Stimulated activated CD8-positive, alpha-beta memory T cell treated with anti-CD3 and anti-CD28 coated beads, Interleukin-12 subunit alpha, Interleukin-12 subunit beta, amount 100 ng/mL, for 24 hours (primary cell): ENCODE measurements around the gene ACADVL.
A peak's percentile ranks its signal among the peaks of the same experiment; 100 is the strongest.

ENCODE experiments used
- DNase-seq: peaks from one replicate; pipeline ENCODE4 v3.0.0-alpha.2; 2020; ENCODE audit errors: extremely low read depth

ACADVL gene

DNA sequence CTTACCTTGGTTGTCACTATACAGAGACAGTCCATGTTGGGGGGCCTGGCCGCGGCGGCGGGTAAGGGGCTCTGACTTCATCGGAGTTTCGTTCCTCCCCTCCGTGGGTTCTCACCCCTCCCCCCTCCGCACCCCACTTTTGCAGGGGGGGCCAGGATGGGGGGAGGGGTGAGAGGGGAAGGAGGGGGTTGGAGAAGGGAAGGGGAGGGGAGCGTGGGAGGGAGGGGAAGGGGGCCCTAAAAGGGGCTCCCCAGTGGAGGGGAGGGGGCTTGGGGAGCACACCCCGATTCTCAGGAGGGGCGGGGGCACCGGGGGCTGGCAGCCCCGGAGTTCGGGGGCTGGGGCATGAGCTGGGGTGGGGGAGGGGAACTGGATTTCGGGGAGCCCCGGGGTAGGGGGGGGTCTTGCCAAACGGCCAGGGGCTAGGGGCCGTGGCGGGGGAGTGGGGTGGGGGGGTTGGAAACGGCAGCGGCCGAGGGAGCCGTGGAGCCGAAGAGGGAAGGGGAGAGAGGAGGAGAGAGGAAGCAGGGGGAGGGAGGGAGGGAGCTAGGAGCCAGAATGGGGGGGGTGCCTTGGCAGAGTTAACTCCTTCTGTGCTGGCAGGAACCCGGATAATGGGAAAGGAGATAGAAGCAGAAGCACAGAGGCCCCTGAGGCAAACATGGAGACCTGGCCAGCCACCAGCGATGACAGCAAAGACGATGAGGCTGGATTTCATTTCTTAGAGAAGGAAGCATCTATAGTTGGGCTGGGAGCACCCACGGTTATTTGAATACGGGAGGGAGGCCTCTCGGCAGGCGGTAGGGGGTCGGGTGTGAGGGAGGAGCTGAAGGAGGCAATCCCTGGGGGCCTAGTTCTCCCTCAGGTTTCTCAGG, 2.4 kb upstream of the ACADVL start:
- DNase-seq = no peak

DNA sequence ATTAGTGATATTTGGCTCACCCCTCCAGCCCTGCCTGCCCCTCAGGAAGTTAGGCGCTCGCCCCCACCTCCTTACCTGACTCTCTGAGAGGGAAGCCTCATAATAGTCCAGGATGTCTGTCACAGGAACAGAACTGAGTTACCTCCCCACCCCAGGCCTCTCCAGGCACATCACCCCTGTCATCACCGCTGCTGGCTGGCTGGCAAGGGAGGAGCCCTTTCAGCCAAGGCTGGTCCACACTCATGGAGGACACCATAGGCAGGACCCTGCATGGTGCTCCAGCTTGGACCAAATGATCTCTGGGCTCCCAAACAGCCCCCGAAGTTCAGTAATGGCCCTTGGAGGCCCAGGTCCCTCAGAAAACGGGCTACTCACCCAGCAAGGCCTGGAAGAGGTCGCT, 1.6 kb upstream of the ACADVL start:
- no peak for DNase-seq

DNA sequence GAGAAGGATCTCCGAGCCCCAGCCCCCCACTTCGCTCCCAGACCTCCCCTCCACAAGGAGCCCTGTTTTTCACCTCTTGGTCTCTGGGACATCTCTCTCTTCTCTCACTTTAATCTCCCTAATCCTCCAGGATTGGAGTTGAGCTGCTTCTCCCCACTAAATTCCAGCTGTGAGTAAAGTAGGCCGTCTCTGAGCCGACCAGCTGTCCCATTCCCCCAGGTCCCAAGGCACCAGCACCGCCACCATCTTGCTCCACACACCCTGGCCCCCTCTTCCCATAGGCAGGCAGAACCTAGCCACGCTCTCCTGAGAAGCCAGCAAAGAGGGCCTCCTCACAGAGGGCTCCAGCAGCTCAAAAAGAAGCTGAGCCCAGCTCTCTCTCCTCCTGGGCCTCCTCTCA, 980 bp upstream of the ACADVL start:
- DNase-seq = no peak

DNA sequence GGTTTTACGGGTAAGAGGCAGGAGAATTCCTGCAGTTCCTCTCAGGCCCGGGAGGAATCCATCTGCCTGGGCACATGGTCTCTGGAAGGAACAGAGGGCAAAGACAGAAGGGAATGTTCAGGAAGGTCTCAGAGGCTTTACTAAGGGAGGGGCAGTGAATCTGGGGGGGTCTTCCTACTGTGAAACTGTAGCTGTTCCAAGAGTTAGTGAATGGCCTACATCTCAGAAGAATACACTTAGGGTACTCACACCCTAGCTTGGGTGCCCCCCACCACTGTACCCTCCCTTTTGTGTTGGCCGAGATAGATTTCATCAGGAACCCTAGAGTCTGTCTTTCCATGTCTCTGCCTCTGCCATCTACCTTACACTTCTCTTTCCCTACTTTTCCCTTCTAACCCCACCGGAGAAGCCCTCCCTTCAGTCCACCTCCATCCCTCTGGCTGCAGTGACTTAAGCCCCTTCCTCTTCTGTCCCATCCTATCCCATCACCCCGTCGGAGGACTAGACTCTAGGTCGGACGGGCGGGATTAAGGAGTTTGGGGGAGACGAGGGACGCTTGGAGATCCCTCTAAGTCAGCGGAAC, 418 bp upstream of the ACADVL start:
- no peak for DNase-seq

DNA sequence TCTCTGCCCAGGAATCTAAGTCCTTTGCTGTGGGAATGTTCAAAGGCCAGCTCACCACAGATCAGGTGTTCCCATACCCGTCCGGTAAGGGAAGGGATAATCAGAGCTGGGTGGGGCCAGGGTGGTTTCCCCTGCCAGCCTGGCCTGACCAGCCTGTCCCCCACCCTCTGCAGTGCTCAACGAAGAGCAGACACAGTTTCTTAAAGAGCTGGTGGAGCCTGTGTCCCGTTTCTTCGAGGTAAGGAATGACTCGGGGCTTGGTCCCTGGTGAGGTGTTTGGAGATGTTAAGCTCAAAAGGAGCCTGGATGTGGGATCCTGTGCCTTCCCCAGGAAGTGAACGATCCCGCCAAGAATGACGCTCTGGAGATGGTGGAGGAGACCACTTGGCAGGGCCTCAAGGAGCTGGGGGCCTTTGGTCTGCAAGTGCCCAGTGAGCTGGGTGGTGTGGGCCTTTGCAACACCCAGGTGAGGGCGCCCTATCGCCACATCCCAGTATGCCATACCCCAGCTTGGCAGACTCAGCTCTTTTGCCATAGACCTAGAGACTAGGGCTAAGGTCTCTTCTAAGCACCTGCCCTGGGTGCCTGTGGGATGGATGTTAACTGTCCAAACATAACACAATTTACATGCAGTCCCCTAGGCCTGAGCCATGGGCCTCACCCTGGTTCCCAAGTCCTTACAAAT, 997 bp downstream of the ACADVL start:
- DNase-seq = no peak

DNA sequence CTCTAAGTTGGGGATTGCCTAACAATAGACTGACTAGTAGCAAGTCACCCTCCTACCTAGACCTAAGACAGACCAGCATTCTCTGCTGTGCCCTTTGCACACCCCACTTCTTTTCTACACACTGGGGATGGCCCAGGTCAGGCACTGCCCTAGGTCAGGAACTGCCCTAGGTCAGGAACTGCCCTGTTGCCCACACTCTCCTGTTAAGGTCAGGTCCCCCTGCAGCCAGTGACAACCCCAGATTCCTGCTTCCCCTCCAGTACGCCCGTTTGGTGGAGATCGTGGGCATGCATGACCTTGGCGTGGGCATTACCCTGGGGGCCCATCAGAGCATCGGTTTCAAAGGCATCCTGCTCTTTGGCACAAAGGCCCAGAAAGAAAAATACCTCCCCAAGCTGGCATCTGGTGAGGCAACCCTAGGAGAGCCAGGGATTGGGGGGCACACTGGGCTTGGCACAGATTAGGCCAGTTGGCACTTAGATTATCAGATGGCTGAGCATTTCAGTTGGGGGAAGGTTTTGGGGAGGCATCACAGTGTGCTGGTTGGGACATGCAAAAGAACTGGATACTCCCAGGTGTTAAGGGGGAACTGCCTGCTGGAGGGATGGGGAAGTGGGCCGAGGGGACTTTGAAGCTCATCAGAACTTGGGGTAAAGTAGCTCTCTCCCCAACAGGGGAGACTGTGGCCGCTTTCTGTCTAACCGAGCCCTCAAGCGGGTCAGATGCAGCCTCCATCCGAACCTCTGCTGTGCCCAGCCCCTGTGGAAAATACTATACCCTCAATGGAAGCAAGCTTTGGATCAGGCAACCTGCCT, 1.7 kb downstream of the ACADVL start:
- no peak for DNase-seq

DNA sequence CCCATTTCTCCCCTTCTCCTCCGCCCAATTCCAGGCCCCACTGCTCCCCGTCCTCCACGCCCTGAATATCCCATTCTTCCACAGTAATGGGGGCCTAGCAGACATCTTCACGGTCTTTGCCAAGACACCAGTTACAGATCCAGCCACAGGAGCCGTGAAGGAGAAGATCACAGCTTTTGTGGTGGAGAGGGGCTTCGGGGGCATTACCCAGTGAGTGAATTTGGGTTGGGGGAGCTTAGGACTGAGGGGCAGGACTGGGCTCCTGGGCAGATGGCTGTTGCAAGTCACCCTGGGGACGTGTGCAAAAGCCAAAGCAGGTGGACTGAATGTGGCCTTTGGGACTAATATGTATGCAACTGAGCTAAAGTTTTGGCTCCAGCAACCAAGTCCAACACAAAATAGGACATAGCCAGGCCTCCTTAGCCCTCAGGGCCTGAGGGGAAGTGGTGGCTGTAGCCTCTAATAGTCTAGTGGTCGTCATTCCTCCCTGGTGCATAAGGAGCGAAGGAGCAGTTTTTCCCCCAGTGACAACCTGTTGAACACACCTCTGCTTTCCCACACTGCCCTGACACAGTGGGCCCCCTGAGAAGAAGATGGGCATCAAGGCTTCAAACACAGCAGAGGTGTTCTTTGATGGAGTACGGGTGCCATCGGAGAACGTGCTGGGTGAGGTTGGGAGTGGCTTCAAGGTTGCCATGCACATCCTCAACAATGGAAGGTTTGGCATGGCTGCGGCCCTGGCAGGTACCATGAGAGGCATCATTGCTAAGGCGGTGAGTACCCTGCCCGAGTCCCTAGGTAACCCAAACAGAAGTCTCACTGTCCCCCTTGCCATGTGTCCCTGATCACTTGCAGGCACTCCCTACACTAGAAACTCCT, 2.6 kb downstream of the ACADVL start:
- DNase-seq = no peak

DNA sequence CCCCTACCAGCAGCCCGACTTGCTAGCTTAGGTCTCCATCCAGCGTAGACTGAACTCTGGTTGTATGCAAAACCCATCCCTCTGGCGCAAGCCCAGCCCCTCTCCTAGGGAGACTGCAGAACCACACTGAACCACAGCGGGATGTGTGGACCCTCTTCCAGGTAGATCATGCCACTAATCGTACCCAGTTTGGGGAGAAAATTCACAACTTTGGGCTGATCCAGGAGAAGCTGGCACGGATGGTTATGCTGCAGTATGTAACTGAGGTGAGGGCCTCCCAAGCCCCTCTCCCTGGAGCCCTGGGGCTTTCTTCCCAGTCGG, 3.2 kb downstream of the ACADVL start:
- DNase-seq = no peak

DNA sequence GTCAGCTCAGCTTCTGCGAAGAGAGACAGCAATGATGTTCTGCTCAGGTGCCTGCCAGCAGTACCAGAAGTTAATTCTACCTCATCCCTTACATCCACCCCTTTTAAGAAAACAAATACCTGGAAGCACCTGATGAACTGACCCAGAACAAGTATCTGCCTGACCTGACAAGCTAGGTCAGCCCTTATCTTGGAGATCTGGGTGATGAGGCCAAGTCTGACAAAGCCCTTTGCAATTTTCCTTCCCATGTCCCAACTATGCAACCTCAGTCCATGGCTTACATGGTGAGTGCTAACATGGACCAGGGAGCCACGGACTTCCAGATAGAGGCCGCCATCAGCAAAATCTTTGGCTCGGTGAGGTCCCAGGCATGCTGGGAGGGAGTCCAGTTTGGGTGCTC, 3.6 kb downstream of the ACADVL start:
- DNase-seq = no peak

DNA sequence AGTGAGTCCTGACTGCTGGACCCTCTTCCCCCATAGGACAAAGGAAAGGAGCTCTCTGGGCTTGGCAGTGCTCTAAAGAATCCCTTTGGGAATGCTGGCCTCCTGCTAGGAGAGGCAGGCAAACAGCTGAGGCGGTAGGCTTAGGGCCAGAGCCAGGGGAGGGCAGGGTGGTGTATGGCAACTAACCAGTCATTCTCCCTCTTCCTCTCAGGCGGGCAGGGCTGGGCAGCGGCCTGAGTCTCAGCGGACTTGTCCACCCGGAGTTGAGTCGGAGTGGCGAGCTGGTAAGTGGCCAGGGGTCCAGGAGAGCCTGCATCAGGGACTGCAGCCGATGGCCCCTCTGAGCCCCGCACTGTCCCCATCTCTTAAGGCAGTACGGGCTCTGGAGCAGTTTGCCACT, 4.4 kb downstream of the ACADVL start:
- no peak for DNase-seq

DNA sequence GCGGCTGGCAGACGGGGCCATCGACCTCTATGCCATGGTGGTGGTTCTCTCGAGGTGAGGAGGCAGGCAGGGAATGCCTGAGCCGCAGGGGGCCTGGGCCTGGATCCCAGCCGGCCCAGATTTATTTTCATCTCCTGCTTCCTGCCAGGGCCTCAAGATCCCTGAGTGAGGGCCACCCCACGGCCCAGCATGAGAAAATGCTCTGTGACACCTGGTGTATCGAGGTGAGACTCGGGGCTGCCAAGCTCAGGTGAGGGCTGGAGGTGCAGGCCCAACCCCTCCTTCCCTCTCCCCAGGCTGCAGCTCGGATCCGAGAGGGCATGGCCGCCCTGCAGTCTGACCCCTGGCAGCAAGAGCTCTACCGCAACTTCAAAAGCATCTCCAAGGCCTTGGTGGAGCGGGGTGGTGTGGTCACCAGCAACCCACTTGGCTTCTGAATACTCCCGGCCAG, 4.9 kb downstream of the ACADVL start:
- DNase-seq = no peak

DNA sequence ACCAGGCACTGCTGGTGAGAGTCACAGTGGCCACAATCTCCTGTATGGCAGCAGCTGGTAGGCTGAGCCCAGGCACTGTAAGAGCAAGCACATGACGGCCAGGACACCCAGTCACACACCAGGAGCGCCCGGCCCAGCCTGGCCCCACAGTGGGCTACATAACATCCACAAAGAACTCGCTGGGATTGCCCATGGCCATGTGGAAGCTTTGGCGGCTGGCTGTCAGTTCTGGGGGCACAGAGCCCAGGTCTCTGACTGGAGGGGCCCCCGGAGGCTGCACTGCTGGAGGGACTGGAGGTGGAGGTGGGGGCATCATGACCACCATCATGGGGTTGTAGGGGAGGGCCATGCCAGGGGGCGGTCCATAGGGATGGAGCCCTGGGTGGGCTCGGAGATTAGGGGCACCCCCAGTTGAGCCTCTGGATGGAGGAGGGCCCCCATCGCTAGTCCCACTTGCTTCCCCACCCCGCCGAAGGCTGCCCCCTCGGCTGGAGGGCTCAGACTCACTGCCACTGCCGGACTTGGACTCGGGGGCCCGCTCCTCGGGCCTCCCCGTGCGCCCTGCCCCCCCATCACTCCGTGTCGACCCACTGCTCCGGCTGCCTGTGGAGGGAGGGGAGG, 6.1 kb downstream of the ACADVL start:
- no peak for DNase-seq

DNA sequence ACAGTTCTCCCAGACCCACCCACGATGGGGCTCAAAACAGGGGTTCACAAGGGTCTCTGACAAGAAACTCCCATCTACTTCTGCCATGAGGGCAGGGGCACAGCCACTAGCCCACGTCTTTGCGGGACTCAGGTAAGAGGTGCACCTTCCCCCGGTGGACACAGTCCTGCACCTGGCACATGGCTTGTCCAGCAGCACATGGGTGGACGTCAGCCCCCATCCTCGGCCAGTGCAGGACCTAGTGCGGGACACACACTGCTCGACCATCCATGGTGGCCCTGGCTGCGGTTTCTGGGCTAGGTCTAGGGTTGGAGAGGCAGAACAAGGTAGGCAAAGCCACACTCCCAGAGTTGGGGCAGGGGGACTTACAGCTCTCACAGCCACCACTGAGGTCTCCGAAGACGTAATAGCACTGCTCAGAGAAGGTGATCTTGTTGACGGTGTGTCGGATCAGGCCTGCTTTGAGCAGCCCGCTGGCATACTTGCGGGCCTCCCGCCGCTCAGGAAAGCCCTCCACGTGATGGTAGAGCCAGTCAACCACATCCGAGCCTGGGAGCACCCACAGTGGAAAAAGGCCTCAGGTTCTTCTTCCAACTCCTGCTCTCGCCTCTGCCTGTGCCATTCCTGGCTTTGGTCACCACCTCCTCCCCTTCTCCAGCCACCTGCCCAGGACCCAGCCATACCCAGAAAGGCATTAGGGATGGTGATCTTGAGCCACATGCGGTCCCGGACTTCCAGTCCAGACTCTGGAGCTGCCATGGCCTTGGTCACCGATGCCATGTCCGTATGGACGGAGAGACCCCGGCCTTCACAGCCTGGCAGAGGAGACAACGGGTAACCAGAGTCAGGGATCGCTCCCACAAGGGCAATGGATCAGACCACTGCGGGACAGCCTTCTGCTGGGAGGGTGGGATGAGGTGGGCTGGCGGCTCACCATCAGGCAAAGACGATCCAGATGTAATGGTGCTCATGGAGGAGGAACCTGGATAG, 7.3 kb downstream of the ACADVL start:
- DNase-seq = no peak

DNA sequence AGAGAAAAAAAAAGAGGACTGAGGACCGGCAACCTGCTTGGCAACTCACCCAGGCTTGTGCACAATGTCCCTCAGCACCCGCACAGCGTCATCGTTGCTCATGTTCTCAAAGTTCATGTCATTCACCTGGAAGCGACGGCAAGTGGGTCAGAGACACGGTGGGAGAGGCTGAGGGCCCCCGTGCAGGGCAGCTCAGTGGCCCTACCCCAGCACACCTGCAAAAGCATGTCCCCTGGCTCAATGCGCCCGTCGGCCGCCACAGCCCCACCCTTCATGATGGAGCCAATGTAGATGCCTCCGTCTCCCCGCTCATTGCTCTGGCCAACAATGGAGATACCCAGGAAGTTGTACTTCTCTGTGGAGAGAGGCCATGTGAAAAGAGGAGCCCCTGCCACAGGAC, 9.2 kb downstream of the ACADVL start:
- no peak for DNase-seq

DNA sequence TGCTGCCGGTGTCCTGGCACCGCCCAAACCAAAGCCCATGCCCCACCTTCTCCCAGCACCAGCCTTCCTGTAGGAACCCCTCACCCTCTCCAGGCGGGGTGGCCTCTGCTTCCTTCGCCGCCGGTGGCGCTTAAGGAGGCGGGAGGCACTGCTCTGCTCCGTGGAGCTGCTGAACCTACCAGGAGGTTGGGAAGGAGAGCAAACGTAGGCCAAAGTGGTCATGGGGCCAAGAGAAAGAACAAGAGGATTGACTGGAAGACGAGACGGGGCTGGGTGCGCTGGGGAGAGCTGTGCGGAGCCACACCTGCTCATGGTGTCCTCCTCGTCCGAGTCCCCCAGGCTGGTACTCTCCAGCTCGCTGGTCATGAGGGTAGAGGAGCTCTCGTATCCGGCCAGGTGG, 9.8 kb downstream of the ACADVL start:
- DNase-seq = no peak

DNA sequence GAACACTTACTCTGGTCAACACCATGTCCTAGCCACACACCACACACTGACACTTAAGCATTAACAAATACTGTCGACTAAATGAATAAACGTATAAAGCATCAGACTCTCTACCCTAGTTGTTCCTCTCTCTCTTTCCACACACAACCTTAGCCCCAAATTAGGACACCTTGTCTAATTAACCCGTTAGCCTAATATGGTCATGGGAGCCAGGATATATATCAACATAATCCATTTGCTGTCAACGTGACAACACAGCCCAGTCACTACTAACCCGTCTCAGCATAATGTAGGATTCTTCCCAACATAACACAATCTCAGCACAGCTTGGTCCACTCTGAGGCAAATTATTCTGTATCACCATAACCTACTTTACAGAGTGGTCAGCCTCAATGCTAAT, 12.4 kb downstream of the ACADVL start:
- no peak for DNase-seq

DNA sequence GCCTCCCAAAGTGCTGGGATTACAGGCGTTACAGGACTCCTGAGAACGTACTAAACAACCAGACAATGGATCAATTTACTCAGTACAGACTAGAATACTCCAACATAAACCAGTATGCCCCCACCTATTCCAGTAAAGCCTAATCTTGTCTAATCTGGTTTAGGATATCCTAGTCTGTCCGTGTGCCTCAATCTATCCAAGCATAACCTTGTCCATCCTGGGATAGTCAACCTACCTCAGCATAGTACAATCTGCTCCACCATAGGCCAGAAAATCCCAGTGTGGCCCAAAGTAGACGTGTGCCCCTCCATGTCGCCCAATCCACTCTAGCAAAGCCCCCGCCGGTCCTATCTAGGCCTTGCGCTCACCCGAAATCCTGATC, 14.0 kb downstream of the ACADVL start:
- DNase-seq = no peak

DNA sequence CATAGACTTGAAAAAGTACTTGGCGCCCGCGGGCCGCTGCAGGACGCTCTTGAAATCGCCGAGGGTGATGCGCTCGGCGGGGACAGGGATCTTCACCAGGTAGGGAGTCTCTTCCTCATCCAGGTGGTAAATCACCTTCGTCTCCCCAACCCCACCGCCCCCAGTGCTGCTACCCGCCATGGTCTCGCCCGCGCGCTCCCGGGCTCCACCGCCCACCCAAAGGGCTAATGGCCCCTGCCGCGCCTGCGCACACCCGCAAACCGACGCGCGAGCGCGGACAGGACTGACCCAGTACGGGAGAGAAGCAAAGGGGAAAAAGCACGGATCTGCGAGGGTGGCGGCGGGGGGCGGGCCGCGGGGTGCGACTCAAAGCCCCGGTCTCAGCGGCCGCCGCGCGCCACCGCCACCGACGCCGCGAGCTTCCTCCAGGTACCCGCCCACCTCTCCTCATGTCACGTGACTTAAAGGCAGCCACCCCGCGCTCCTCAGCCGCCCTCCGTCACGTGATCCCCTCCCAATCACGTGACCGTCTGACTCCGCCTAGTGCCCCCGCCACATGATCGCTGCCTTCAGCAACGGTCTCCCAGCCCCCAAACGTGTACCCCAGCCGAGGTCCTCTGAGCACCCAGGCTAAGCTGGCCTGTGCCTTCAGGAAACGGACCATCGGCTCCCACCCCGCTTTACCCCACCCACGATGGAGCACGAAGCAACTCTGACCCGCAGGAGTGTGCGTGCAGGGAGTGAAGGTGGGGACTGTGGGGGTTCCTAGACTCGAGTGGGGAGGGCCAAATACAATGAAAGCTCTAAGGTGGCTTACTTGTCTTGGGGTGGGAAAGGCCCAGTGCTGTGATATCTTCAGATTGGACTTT, 14.6 kb downstream of the ACADVL start, which contains the start of gene DVL2:
DVL2 (minus strand) TSS at position 435 of the 869 bp plus-strand sequence; CDS start at position 180, 255 bp downstream.
- DNase-seq = peak; percentile 85
